IMR-90 (cell line): ENCODE results near the gene ELL2. TPM values are rescaled to one million over a fixed set of nuclear protein-coding genes. Genes with fewer than 3 reads are reported as not detected.

Experiments used
- ATAC-seq: fragments of 200-7000 bp; cut with Tn5 transposase; 2 replicates; pipeline ENCODE4 v1.9.1; 2020; ENCODE audit warnings: low read depth, mild to moderate bottlenecking, moderate library complexity
- BruUV-seq: library from RNA; stranded (reverse); fragments of 400-500 nt; replicated peaks from 2 replicates; lab custom pipeline; 2021; lab: Mats Ljungman, UMichigan
- CTCF ChIA-PET: fragments of 300-600 bp; formaldehyde crosslinking; extraction: SDS; loops from one replicate; lab custom pipeline; 2021; ENCODE audit warnings: antibody characterized with exemption; lab: Yijun Ruan, JAX
- POLR2A ChIA-PET: fragments of 300-600 bp; sonication (Branson Sonifier 250); formaldehyde crosslinking; loops from one replicate; lab custom pipeline; 2022; ENCODE audit warnings: antibody characterized with exemption; ENCODE audit not compliant: unreplicated experiment; lab: Charles Lee
- DNase-seq: peaks from one replicate; pipeline ENCODE4 v3.0.0; 2013
- H2AFZ ChIP-seq: replicated peaks from 2 replicates; pipeline ENCODE3; 2013; ENCODE audit warnings: low read length, mild to moderate bottlenecking; ENCODE audit not compliant: poor library complexity
- H2AK5ac ChIP-seq: 2 replicates; pipeline ENCODE4 v1.6.1; 2013; ENCODE audit warnings: low read depth, low read length, inconsistent platforms
- H2AK9ac ChIP-seq: replicated peaks from 2 replicates; pipeline ENCODE3; 2013; ENCODE audit warnings: mild to moderate bottlenecking, low read depth, low read length, moderate library complexity; ENCODE audit not compliant: poor library complexity
- H2BK120ac ChIP-seq: 2 replicates; pipeline ENCODE4 v1.6.1; 2013; ENCODE audit warnings: low read depth, low read length, inconsistent platforms
- H2BK15ac ChIP-seq: 3 replicates; pipeline ENCODE4 v1.6.1; 2013; ENCODE audit warnings: low read depth, low read length, inconsistent platforms
- H2BK20ac ChIP-seq: 2 replicates; pipeline ENCODE4 v1.6.1; 2013; ENCODE audit warnings: low read depth, mild to moderate bottlenecking, inconsistent platforms, low read length, moderate library complexity
- H2BK5ac ChIP-seq: 2 replicates; pipeline ENCODE4 v1.6.1; 2013; ENCODE audit warnings: mild to moderate bottlenecking, low read depth, low read length, inconsistent platforms; ENCODE audit not compliant: poor library complexity, severe bottlenecking
- H3K14ac ChIP-seq: replicated peaks from 2 replicates; pipeline ENCODE4 v1.6.1; 2013; ENCODE audit warnings: low read depth, low read length, inconsistent platforms
- H3K18ac ChIP-seq: 2 replicates; pipeline ENCODE4 v1.6.1; 2013; ENCODE audit warnings: low read depth, low read length, control low read depth
- H3K23ac ChIP-seq: 2 replicates; pipeline ENCODE4 v1.6.1; 2013; ENCODE audit warnings: low read depth, low read length, inconsistent platforms
- H3K27ac ChIP-seq: 2 replicates; pipeline ENCODE4 v1.5.1; 2013; ENCODE audit warnings: mild to moderate bottlenecking, control low read depth, low read length; ENCODE audit not compliant: insufficient read depth
- H3K27me3 ChIP-seq: 2 replicates; pipeline ENCODE4 v1.6.1; 2013; ENCODE audit warnings: low read length; ENCODE audit not compliant: control insufficient read depth, insufficient read depth
- H3K36me3 ChIP-seq: 2 replicates; pipeline ENCODE4 v1.6.1; 2013; ENCODE audit warnings: low read length, mixed read lengths; ENCODE audit not compliant: control insufficient read depth, insufficient read depth
- H3K4ac ChIP-seq: 2 replicates; pipeline ENCODE4 v1.6.1; 2013; ENCODE audit warnings: low read depth, low read length, inconsistent platforms
- H3K4me1 ChIP-seq: 2 replicates; pipeline ENCODE4 v1.6.1; 2013; ENCODE audit warnings: low read length, mixed read lengths; ENCODE audit not compliant: control insufficient read depth, insufficient read depth
- H3K4me2 ChIP-seq: 2 replicates; pipeline ENCODE4 v1.6.1; 2013; ENCODE audit warnings: low read depth, mild to moderate bottlenecking, control low read depth, low read length, moderate library complexity
- H3K4me3 ChIP-seq: 2 replicates; pipeline ENCODE4 v1.5.1; 2013; ENCODE audit warnings: low read depth, mild to moderate bottlenecking, control low read depth, low read length, moderate library complexity; ENCODE audit not compliant: insufficient read depth
- H3K56ac ChIP-seq: 2 replicates; pipeline ENCODE4 v1.6.1; 2013; ENCODE audit warnings: low read length, inconsistent platforms; ENCODE audit not compliant: insufficient read depth; ENCODE audit errors: extremely low read depth
- H3K79me1 ChIP-seq, 2 experiments: 2 replicates each; pipeline ENCODE4 v1.6.1; 2013; ENCODE audit warnings: low read length in 2 of 2, inconsistent platforms in 1 of 2, low read depth in 1 of 2
- H3K9ac ChIP-seq: 2 replicates; pipeline ENCODE4 v1.6.1; 2013; ENCODE audit warnings: low read depth, low read length, control low read depth
- H3K9me1 ChIP-seq: 2 replicates; pipeline ENCODE4 v1.6.1; 2013; ENCODE audit warnings: low read length, inconsistent platforms; ENCODE audit not compliant: insufficient read depth
- H3K9me3 ChIP-seq: 2 replicates; pipeline ENCODE4 v1.6.1; 2013; ENCODE audit warnings: low read length; ENCODE audit not compliant: control insufficient read depth, insufficient read depth
- H4K20me1 ChIP-seq: 2 replicates; pipeline ENCODE4 v1.6.1; 2013; ENCODE audit warnings: low read length, inconsistent platforms; ENCODE audit not compliant: insufficient read depth
- H4K5ac ChIP-seq: 2 replicates; pipeline ENCODE4 v1.6.1; 2013; ENCODE audit warnings: mild to moderate bottlenecking, low read depth, low read length, control low read depth
- H4K8ac ChIP-seq, 2 experiments: 2 replicates each; pipeline ENCODE4 v1.6.1; 2013; ENCODE audit warnings: low read depth in 2 of 2, low read length in 2 of 2, control low read depth in 1 of 2, inconsistent platforms in 1 of 2
- H4K91ac ChIP-seq: 2 replicates; pipeline ENCODE4 v1.6.1; 2013; ENCODE audit warnings: low read depth, low read length, inconsistent platforms; ENCODE audit not compliant: insufficient read depth
- BHLHE40 ChIP-seq: fragments of 150-350 bp; IDR thresholded peaks from 2 replicates; pipeline ENCODE4 v1.6.1; 2016; ENCODE audit warnings: mild to moderate bottlenecking, low read depth, low read length
- CEBPB ChIP-seq: IDR thresholded peaks from 2 replicates; pipeline ENCODE4 v1.6.1; 2012; ENCODE audit warnings: low read depth, low read length, improper control_type of control experiment
- CHD1 ChIP-seq: IDR thresholded peaks from 2 replicates; pipeline ENCODE4 v1.6.1; 2012; ENCODE audit warnings: low read depth, low read length, improper control_type of control experiment
- FOS ChIP-seq: fragments of 150-350 bp; IDR thresholded peaks from 2 replicates; pipeline ENCODE4 v1.6.1; 2016; ENCODE audit warnings: low read depth, low read length
- MAFK ChIP-seq: IDR thresholded peaks from 2 replicates; pipeline ENCODE4 v1.6.1; 2012; ENCODE audit warnings: low read depth, low read length, improper control_type of control experiment
- MAZ ChIP-seq: IDR thresholded peaks from 2 replicates; pipeline ENCODE4 v1.6.1; 2012; ENCODE audit warnings: low read depth, mild to moderate bottlenecking, low read length, improper control_type of control experiment, moderate library complexity, borderline replicate concordance
- MXI1 ChIP-seq: IDR thresholded peaks from 2 replicates; pipeline ENCODE4 v1.6.1; 2012; ENCODE audit warnings: low read depth, mild to moderate bottlenecking, low read length, moderate library complexity, borderline replicate concordance
- NFE2L2 ChIP-seq: fragments of 150-350 bp; IDR thresholded peaks from 2 replicates; pipeline ENCODE4 v1.6.1; 2016; ENCODE audit warnings: low read depth, mild to moderate bottlenecking, low read length
- POLR2A ChIP-seq: IDR thresholded peaks from 2 replicates; pipeline ENCODE4 v1.6.1; 2012; ENCODE audit warnings: mild to moderate bottlenecking, low read depth, low read length
- RAD21 ChIP-seq: IDR thresholded peaks from 2 replicates; pipeline ENCODE4 v1.6.1; 2012; ENCODE audit warnings: low read length, improper control_type of control experiment
- RCOR1 ChIP-seq: IDR thresholded peaks from 2 replicates; pipeline ENCODE4 v1.6.1; 2012; ENCODE audit warnings: mild to moderate bottlenecking, low read length, improper control_type of control experiment; ENCODE audit not compliant: insufficient replicate concordance
- RFX5 ChIP-seq: IDR thresholded peaks from 2 replicates; pipeline ENCODE4 v1.8.0; 2012; ENCODE audit warnings: low read depth, mild to moderate bottlenecking, low read length, moderate library complexity
- USF2 ChIP-seq: fragments of 150-350 bp; IDR thresholded peaks from 2 replicates; pipeline ENCODE4 v1.6.1; 2017; ENCODE audit warnings: mild to moderate bottlenecking, antibody characterized with exemption, low read length, low read depth
- WGBS, 2 experiments: methylation state at CpG; one replicate each; pipeline versions ENCODE4 v1.1.5 to v1.1.7; 2013; ENCODE audit warnings: missing lambda C conversion rate in 2 of 2; ENCODE audit not compliant: insufficient read length in 1 of 2; ENCODE audit errors: extremely low coverage in 2 of 2; 5-methylcytosine and 5-hydroxymethylcytosine counted together
- dilution Hi-C: fragments of 300-500 bp; cut with HindIII; formaldehyde crosslinking; loops from one replicate; pipeline ENCODE4 v1.14.3; 2018; ENCODE audit warnings: low sequenced_read_pairs; ENCODE audit not compliant: unreplicated experiment
- in situ Hi-C: fragments of 300-500 bp; cut with MboI; formaldehyde crosslinking; loops from 3 replicates; pipeline ENCODE4 v1.14.3; 2019; ENCODE audit warnings: low sequenced_read_pairs, inconsistent platforms, mixed read lengths
- intact Hi-C: fragments of 100-400 bp; cut with micrococcal nuclease; formaldehyde crosslinking; loops from 2 replicates; pipeline ENCODE4 v1.10.0; 2022
- polyA plus RNA-seq, 3 experiments: library from polyadenylated mRNA; depleted of rRNA; stranded (reverse); fragments of >200 nt; gene quantifications; 2 replicates each; pipeline ENCODE4 v1.2.3, GENCODE V29; 2012; ENCODE audit warnings: low replicate concordance in 1 of 3
- total RNA-seq: library from RNA; depleted of rRNA; stranded (reverse); fragments of >200 nt; gene quantifications from 2 replicates; pipeline ENCODE4 v1.2.3, GENCODE V29; 2012
- TF ChIP-seq, protein P1 (sequence below): conservative IDR thresholded peaks from 2 replicates; pipeline ENCODE4 v1.5.1; 2012; ENCODE audit warnings: mild to moderate bottlenecking, low read depth, low read length, improper control_type of control experiment
- TF ChIP-seq, protein P2 (sequence below): fragments of 150-350 bp; IDR thresholded peaks from 2 replicates; pipeline ENCODE4 v1.6.1; 2016; ENCODE audit warnings: low read depth, mild to moderate bottlenecking, low read length, moderate library complexity, borderline replicate concordance

The ELL2 gene
- total and polyA plus RNA-seq, 2 of the 4 experiments (the other 2 are of a cell fraction) = 61.4 to 92.5 TPM

- H3K4me2 ChIP-seq = no peak overlapping the region
- H3K36me3 ChIP-seq = peaks cover 55% of the 10 kb centered on the region
- in situ Hi-C loops (no loop called here), intact Hi-C loops (no loop called here), dilution Hi-C loops (no loop called here)
- H2BK120ac ChIP-seq = no peak overlapping the region
- no peak overlapping the region for H4K5ac ChIP-seq
- H3K79me1 ChIP-seq = peaks cover 12 to 77% of the 10 kb centered on the region in 2 experiments
- POLR2A ChIA-PET = interaction anchor here (0.6 kb wide), 1 partner anchor 424 kb away, joined by 3 read pairs; no protein-coding TSS in a partner anchor
- TF ChIP-seq CEBPB (no peak), MXI1 (no peak), USF2 (no peak), MAZ (no peak), FOS (no peak), CHD1 (no peak), RAD21 (no peak), MAFK (no peak), RFX5 (no peak), POLR2A (no peak), NFE2L2 (no peak), RCOR1 (no peak), BHLHE40 (no peak)
- TF ChIP-seq, protein P1, sequence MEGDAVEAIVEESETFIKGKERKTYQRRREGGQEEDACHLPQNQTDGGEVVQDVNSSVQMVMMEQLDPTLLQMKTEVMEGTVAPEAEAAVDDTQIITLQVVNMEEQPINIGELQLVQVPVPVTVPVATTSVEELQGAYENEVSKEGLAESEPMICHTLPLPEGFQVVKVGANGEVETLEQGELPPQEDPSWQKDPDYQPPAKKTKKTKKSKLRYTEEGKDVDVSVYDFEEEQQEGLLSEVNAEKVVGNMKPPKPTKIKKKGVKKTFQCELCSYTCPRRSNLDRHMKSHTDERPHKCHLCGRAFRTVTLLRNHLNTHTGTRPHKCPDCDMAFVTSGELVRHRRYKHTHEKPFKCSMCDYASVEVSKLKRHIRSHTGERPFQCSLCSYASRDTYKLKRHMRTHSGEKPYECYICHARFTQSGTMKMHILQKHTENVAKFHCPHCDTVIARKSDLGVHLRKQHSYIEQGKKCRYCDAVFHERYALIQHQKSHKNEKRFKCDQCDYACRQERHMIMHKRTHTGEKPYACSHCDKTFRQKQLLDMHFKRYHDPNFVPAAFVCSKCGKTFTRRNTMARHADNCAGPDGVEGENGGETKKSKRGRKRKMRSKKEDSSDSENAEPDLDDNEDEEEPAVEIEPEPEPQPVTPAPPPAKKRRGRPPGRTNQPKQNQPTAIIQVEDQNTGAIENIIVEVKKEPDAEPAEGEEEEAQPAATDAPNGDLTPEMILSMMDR = no peak
- TF ChIP-seq, protein P2, sequence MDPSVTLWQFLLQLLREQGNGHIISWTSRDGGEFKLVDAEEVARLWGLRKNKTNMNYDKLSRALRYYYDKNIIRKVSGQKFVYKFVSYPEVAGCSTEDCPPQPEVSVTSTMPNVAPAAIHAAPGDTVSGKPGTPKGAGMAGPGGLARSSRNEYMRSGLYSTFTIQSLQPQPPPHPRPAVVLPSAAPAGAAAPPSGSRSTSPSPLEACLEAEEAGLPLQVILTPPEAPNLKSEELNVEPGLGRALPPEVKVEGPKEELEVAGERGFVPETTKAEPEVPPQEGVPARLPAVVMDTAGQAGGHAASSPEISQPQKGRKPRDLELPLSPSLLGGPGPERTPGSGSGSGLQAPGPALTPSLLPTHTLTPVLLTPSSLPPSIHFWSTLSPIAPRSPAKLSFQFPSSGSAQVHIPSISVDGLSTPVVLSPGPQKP = no peak
- DNase-seq (no peak), ATAC-seq (no peak)
- peak overlapping the region; percentile 8 for H2BK5ac ChIP-seq
- no peak overlapping the region for H2AK5ac ChIP-seq
- no peak overlapping the region for H3K14ac ChIP-seq
- no peak overlapping the region for H4K91ac ChIP-seq
- H3K27me3 ChIP-seq = no peaks in the 10 kb centered on the region
- H2BK15ac ChIP-seq = no peak overlapping the region
- no peak overlapping the region for H3K23ac ChIP-seq
- H3K4ac ChIP-seq = no peak overlapping the region
- H3K9me3 ChIP-seq = no peaks in the 10 kb centered on the region
- H2AFZ ChIP-seq = no peak overlapping the region
- H3K18ac ChIP-seq = no peak overlapping the region
- no peak overlapping the region for H3K4me3 ChIP-seq
- CTCF ChIA-PET = no interaction called here
- BruUV-seq = no TSS peak
- no peak overlapping the region for H3K56ac ChIP-seq
- H4K20me1 ChIP-seq = peaks cover 83% of the 10 kb centered on the region
- H4K8ac ChIP-seq = no peak overlapping the region
- H3K27ac ChIP-seq = no peak overlapping the region
- H3K4me1 ChIP-seq = peaks cover 27% of the 10 kb centered on the region
- no peak overlapping the region for H3K9ac ChIP-seq
- no peak overlapping the region for H2BK20ac ChIP-seq
- WGBS, 2 experiments = no CpG with 5 or more reads among the region's 6 CpGs
- H3K9me1 ChIP-seq = peaks cover 19% of the 10 kb centered on the region
- no peak overlapping the region for H2AK9ac ChIP-seq
Observed at GRCh38 chr5:95913663-95914062, 48.0 kb downstream of the ELL2 start.
